ENCODE measurements around the gene CSTA. TPM values are rescaled to one million over a fixed set of nuclear protein-coding genes. Genes with fewer than 3 reads are reported as not detected.

The CSTA gene
- total RNA-seq, 4 donors from 2014 or later = 6.6 to 48.1 (median 29.1) TPM

DNA sequence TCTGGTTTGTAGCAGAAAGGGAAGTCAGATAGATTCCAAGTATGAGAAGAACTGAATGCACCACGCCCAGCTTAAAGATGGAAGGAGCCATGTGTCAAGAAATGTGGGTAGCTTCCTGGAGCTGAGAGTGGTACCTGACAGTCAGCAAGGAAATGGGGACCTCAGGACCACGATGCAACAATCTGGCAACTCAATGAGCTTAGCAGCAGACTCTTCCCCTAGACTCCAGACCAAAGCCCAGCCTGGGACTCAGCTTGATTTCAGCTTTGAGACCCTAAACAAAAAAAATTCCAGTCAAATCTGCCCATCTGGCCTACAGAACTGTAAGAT lies 33.6 kb downstream of the CSTA start:
- no peak for TF ChIP-seq CTCF (IDR thresholded peaks at IDR 0.05; ENCODE audit: low read depth)

DNA sequence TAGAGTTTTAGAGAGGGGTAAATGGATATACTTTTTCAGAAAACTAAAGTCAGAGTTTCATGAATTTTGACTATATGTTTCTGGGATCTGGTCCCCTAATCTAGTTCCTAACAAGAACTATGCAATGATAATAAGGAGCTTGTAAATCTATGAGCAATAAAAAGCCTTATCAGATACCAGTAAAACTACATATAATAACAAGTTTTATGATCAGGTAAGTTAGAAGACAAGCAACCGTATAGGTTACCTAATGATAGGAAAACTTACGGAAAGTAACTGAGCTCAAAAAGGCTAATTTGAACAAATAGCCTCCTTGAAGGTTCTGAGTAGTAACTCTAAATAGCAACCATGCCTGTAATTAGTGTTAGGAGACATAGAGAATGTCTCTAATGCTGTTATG lies 37.0 kb downstream of the CSTA start:
- TF ChIP-seq CTCF (IDR thresholded peaks at IDR 0.05; ENCODE audit: low read depth) = no peak

GRCh38 chr3:122364490-122364889 lies 39.4 kb downstream of the CSTA start:
- no peak for TF ChIP-seq CTCF (IDR thresholded peaks at IDR 0.05; ENCODE audit: low read depth)

- no peak for TF ChIP-seq CTCF (IDR thresholded peaks at IDR 0.05; ENCODE audit: low read depth)
Measured at GRCh38 chr3:122365073-122365472, 40.0 kb downstream of the CSTA start.

GRCh38 chr3:122366379-122366749 lies 41.3 kb downstream of the CSTA start:
- TF ChIP-seq CTCF (IDR thresholded peaks at IDR 0.05; ENCODE audit: low read depth) = no peak

- TF ChIP-seq CTCF (IDR thresholded peaks at IDR 0.05; ENCODE audit: low read depth) = no peak
Measured at GRCh38 chr3:122374034-122374433, 49.0 kb downstream of the CSTA start.

- TF ChIP-seq CTCF (IDR thresholded peaks at IDR 0.05; ENCODE audit: low read depth) = no peak
Measured at GRCh38 chr3:122377975-122378374, 52.9 kb downstream of the CSTA start.

Data from subcutaneous adipose tissue (tissue), 4 donors.